ENCODE measurements around the gene ARPP21. TPM values are rescaled to one million over a fixed set of nuclear protein-coding genes. Genes with fewer than 3 reads are reported as not detected.

ARPP21 gene
- total RNA-seq, 1 donor from 2014 or later = not detected

GRCh38 chr3:35737934-35738706 lies 98.8 kb downstream of the ARPP21 start:
- Histone ChIP-seq H3K4me1 (no peaks in the 10 kb centered on the region), H3K4me3 (no peak overlapping the region), H3K9me3 (no peaks in the 10 kb centered on the region), H3K27me3 (no peaks in the 10 kb centered on the region), H3K36me3 (no peaks in the 10 kb centered on the region), H3K27ac (no peak overlapping the region)
- intact Hi-C loops (cut with DNase I) = no loop called here
- no peak for TF ChIP-seq CTCF (IDR thresholded peaks at IDR 0.05)
- no peak for DNase-seq (ENCODE audit: low spot score in 2 of 2)

GRCh38 chr3:35739181-35739809 lies 100.0 kb downstream of the ARPP21 start:
- intact Hi-C loops (cut with DNase I) = no loop called here
- H3K27ac ChIP-seq = no peak overlapping the region
- H3K4me1 ChIP-seq = no peaks in the 10 kb centered on the region
- no peak for DNase-seq (ENCODE audit: low spot score in 2 of 2)
- H3K27me3 ChIP-seq = no peaks in the 10 kb centered on the region
- no peaks in the 10 kb centered on the region for H3K9me3 ChIP-seq
- no peaks in the 10 kb centered on the region for H3K36me3 ChIP-seq
- TF ChIP-seq CTCF (IDR thresholded peaks at IDR 0.05) = no peak
- H3K4me3 ChIP-seq = no peak overlapping the region

GRCh38 chr3:35739964-35740527 lies 100.7 kb downstream of the ARPP21 start:
- H3K27me3 ChIP-seq = no peaks in the 10 kb centered on the region
- no peak for DNase-seq (ENCODE audit: low spot score in 2 of 2)
- no peak for TF ChIP-seq CTCF (IDR thresholded peaks at IDR 0.05)
- H3K4me3 ChIP-seq = no peak overlapping the region
- no peaks in the 10 kb centered on the region for H3K9me3 ChIP-seq
- no peak overlapping the region for H3K27ac ChIP-seq
- H3K36me3 ChIP-seq = no peaks in the 10 kb centered on the region
- no peaks in the 10 kb centered on the region for H3K4me1 ChIP-seq
- intact Hi-C loops (cut with DNase I) = no loop called here

GRCh38 chr3:35743218-35743617 lies 103.9 kb downstream of the ARPP21 start:
- Histone ChIP-seq H3K4me1 (no peaks in the 10 kb centered on the region), H3K4me3 (no peak overlapping the region), H3K27ac (no peak overlapping the region), H3K9me3 (no peaks in the 10 kb centered on the region), H3K36me3 (no peaks in the 10 kb centered on the region), H3K27me3 (no peaks in the 10 kb centered on the region)
- no peak for DNase-seq (ENCODE audit: low spot score in 2 of 2)
- TF ChIP-seq CTCF (IDR thresholded peaks at IDR 0.05) = no peak
- intact Hi-C loops (cut with DNase I) = no loop called here

GRCh38 chr3:35744419-35744818 lies 105.1 kb downstream of the ARPP21 start:
- intact Hi-C loops (cut with DNase I) = no loop called here
- DNase-seq (ENCODE audit: low spot score in 2 of 2) = no peak
- Histone ChIP-seq H3K27ac (no peak overlapping the region), H3K9me3 (no peaks in the 10 kb centered on the region), H3K4me3 (no peak overlapping the region), H3K36me3 (no peaks in the 10 kb centered on the region), H3K27me3 (no peaks in the 10 kb centered on the region), H3K4me1 (no peaks in the 10 kb centered on the region)
- TF ChIP-seq CTCF (IDR thresholded peaks at IDR 0.05) = no peak
